Prostate gland (tissue), 2 donors: ENCODE measurements around the gene EXOC3. TPM values are rescaled to one million over a fixed set of nuclear protein-coding genes. Genes with fewer than 3 reads are reported as not detected.

Source experiments
- DNase-seq: peaks from one replicate; pipeline ENCODE4 v3.0.0-alpha.2; 2019; ENCODE audit warnings: low spot score
- H3K27ac ChIP-seq, 2 donors: fragments of 200-600 bp; sonication (generic); 2 replicates each; pipeline ENCODE4 v1.5.1; 2017 to 2019
- H3K27me3 ChIP-seq: fragments of 200-600 bp; sonication (generic); replicated peaks from 2 replicates; pipeline ENCODE4 v1.5.1; 2019; ENCODE audit not compliant: insufficient read depth
- H3K36me3 ChIP-seq, 2 donors: fragments of 200-600 bp; sonication (generic); 1 replicate in 1 of 2; 2 replicates in 1 of 2; pipeline versions ENCODE4 v1.5.1 to v1.8.1; 2017 to 2019
- H3K4me1 ChIP-seq: fragments of 200-600 bp; sonication (generic); replicated peaks from 2 replicates; pipeline ENCODE4 v1.5.1; 2019
- H3K4me3 ChIP-seq, 2 donors: fragments of 200-600 bp; sonication (generic); 2 replicates each; pipeline ENCODE4 v1.5.1; 2017 to 2019
- H3K9me3 ChIP-seq: fragments of 200-600 bp; sonication (generic); 2 replicates; pipeline ENCODE4 v1.5.1; 2017
- POLR2A ChIP-seq: fragments of 450-650 bp; IDR thresholded peaks from one replicate; pipeline ENCODE4 v1.6.1; 2016; ENCODE audit warnings: antibody characterized with exemption, mild to moderate bottlenecking
- POLR2AphosphoS5 ChIP-seq: sonication (generic); formaldehyde crosslinking; IDR thresholded peaks from one replicate; pipeline ENCODE4 v1.6.1; 2017; ENCODE audit warnings: antibody characterized with exemption
- WGBS: methylation state at CpG from one replicate; pipeline ENCODE4 v1.1.5; 2018; 5-methylcytosine and 5-hydroxymethylcytosine counted together
- intact Hi-C: fragments of 100-400 bp; cut with DNase I; formaldehyde crosslinking; loops from one replicate; pipeline ENCODE4 v1.14.2; 2022
- total RNA-seq, 2 donors: library from RNA; depleted of rRNA; stranded (reverse); fragments of >200 nt; gene quantifications; one replicate each; pipeline ENCODE4 v1.1.0, GENCODE V29; 2016
- TF ChIP-seq, protein P1 (sequence below), 4 experiments: fragments of 200-600 bp in 2 of 4; fragments of 450-650 bp in 2 of 4; sonication (generic) in 2 of 4; IDR thresholded peaks; 1 replicate in 3 of 4; 2 replicates in 1 of 4; pipeline ENCODE4 v1.5.1; 2016 to 2019; ENCODE audit warnings: antibody characterized with exemption in 4 of 4, mild to moderate bottlenecking in 2 of 4, moderate library complexity in 2 of 4

The EXOC3 gene
- total RNA-seq, 2 donors from 2014 or later, result 44.3 to 79.7 TPM

DNA sequence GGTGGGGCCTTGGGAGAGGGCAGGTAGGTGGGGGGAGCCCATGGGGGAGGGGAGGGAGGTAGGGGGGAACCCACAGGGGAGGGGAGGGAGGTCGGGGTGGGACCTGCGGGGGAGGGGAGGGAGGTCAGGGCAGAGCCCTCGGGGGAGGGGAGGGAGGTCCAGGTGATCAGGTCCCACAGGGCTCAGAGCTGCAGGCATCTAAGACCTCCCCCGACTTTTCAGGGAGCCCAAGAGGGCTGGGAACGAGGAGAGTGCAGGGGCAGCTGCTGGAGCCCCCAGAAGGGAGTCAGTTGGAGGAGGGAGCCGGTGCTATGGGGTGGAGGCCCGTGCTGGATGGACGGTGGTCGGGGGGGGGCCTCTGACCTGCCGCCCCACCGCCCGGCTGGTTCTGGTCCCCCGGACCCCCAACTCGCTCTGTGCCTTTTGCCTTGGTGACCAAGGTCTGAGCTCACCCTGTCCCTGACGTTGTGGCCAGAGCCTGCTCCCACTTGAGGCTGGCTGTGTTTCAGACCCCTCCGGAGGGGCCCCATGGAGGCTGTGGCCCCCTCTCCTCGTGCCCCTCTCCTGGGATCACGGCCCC lies 49.4 kb downstream of the EXOC3 start:
- H3K9me3 ChIP-seq, result no peaks in the 10 kb centered on the region
- H3K36me3 ChIP-seq, result no peaks in the 10 kb centered on the region
- 61% methylated on average over 17 of the region's 18 CpGs for WGBS
- H3K27me3 ChIP-seq, result peaks cover 12% of the 10 kb centered on the region
- H3K4me3 ChIP-seq, result no peak overlapping the region
- TF ChIP-seq POLR2AphosphoS5 (no peak), POLR2A (no peak)
- TF ChIP-seq, protein P1, sequence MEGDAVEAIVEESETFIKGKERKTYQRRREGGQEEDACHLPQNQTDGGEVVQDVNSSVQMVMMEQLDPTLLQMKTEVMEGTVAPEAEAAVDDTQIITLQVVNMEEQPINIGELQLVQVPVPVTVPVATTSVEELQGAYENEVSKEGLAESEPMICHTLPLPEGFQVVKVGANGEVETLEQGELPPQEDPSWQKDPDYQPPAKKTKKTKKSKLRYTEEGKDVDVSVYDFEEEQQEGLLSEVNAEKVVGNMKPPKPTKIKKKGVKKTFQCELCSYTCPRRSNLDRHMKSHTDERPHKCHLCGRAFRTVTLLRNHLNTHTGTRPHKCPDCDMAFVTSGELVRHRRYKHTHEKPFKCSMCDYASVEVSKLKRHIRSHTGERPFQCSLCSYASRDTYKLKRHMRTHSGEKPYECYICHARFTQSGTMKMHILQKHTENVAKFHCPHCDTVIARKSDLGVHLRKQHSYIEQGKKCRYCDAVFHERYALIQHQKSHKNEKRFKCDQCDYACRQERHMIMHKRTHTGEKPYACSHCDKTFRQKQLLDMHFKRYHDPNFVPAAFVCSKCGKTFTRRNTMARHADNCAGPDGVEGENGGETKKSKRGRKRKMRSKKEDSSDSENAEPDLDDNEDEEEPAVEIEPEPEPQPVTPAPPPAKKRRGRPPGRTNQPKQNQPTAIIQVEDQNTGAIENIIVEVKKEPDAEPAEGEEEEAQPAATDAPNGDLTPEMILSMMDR (IDR thresholded peaks at IDR 0.05), result no peak
- intact Hi-C loops, result no loop called here
- no peak overlapping the region for H3K27ac ChIP-seq
- no peaks in the 10 kb centered on the region for H3K4me1 ChIP-seq
- DNase-seq, result no peak

GRCh38 chr5:493119-493701 lies 50.2 kb downstream of the EXOC3 start:
- DNase-seq, result no peak
- no peak overlapping the region for H3K4me3 ChIP-seq
- no peaks in the 10 kb centered on the region for H3K4me1 ChIP-seq
- TF ChIP-seq POLR2A (no peak), POLR2AphosphoS5 (no peak)
- TF ChIP-seq, protein P1 (IDR thresholded peaks at IDR 0.05), result no peak
- H3K27me3 ChIP-seq, result peaks cover 18% of the 10 kb centered on the region
- intact Hi-C loops, result no loop called here
- no peak overlapping the region for H3K27ac ChIP-seq
- 41% methylated on average over 24 of the region's 26 CpGs for WGBS
- no peaks in the 10 kb centered on the region for H3K9me3 ChIP-seq
- no peaks in the 10 kb centered on the region for H3K36me3 ChIP-seq

- intact Hi-C loops, result no loop called here
- no peak overlapping the region for H3K4me3 ChIP-seq
- no peak overlapping the region for H3K27ac ChIP-seq
- no peak for TF ChIP-seq POLR2AphosphoS5
- no peak for TF ChIP-seq POLR2A
- TF ChIP-seq, protein P1 (IDR thresholded peaks at IDR 0.05), result no peak
- DNase-seq, result no peak
- no peaks in the 10 kb centered on the region for H3K36me3 ChIP-seq
- no peaks in the 10 kb centered on the region for H3K9me3 ChIP-seq
- H3K27me3 ChIP-seq, result peaks cover 18% of the 10 kb centered on the region
- no peaks in the 10 kb centered on the region for H3K4me1 ChIP-seq
- WGBS, result 54% methylated on average over 13 of the region's 13 CpGs
Measured at GRCh38 chr5:493758-494157, 50.8 kb downstream of the EXOC3 start.

- WGBS, result 87% methylated on average over 38 of the region's 38 CpGs
Measured at GRCh38 chr5:494667-495255, 51.8 kb downstream of the EXOC3 start.

More at GRCh38 chr5:494667-495255, 51.8 kb downstream of the EXOC3 start:
- Histone ChIP-seq H3K27me3 (peaks cover 18% of the 10 kb centered on the region), H3K27ac (no peak overlapping the region), H3K36me3 (no peaks in the 10 kb centered on the region), H3K4me1 (no peaks in the 10 kb centered on the region), H3K9me3 (no peaks in the 10 kb centered on the region), H3K4me3 (no peak overlapping the region)
- no peak for TF ChIP-seq POLR2A
- no peak for TF ChIP-seq POLR2AphosphoS5
- TF ChIP-seq, protein P1 (IDR thresholded peaks at IDR 0.05), result no peak
- intact Hi-C loops, result no loop called here
- no peak for DNase-seq
